Stimulated activated naive CD4-positive, alpha-beta T cell (primary cell): ENCODE results near the gene TCP11L2.
"Not testable (repeated sequence)": the region's sequence is repeated elsewhere in the genome, so short reads cannot be mapped to it uniquely, and the experiment has no call there.

Experiments
- DNase-seq, 6 experiments: peaks; one replicate each; lab custom pipeline; 2025; lab: John Stamatoyannopoulos, UW

TCP11L2 gene

GRCh38 chr12:106307181-106307580 is 4.6 kb downstream of the TCP11L2 start:
- no peak for DNase-seq

GRCh38 chr12:106308121-106308520 is 5.6 kb downstream of the TCP11L2 start:
- DNase-seq, result no peak

DNA sequence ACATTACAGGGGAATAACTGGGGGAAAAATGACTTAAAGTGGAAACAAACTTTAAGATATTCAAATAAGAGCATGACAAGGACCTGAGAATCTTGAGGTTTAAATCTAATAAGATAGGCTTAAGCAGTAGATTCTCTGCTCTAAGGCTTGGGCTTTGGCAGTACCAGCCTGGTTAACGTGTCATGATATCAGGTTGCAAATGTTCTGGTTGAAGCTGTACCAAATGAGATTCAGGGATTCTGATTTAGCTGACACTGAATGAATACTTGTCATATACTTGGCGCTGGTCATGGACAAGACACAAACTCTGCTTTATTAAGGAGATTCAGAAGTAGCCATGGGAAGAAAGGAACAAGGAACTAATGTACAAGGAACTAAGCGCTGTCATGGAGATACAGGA is 6.1 kb downstream of the TCP11L2 start:
- DNase-seq, result no peak

DNA sequence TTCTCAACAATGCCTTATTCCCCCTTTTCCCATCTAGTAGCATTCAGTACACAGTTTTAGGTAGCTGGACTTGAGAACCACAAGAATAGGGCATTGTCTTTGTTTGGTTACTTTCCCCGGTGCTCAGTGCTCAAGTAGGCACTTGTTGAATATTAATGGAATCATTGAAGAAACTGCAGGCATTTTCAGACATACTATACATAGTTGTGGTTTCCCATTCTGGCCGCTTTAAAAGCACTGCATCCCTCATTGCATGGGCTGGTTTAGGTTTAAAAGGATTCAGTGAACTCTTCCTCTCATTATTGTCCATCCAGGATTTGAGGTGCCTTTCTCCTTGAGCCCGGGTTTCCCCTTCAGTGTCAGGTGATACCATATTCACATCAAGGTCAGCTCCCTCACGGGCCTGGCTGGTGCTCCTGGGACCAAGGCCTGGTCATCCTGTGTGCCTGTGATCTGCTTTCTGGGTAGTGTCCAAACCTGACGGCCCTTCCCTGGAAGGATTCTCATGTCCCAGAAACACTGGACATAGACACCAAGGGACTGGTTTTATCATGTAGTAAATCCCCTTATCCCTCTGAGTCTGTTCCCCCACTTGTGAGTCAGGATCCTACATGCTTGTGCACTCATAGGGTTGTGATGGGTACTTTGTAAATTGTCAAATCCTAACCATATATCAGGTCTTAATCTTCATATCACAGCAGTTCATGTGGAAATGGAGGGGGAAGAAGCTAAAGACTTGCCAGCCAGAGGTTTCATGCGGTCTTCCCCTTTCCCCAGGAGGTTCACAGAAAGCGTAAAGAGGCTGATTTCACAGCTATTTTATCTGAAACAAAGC is 7.4 kb downstream of the TCP11L2 start:
- no peak for DNase-seq

- no peak for DNase-seq
Observed at GRCh38 chr12:106310687-106311086, 8.2 kb downstream of the TCP11L2 start.

DNA sequence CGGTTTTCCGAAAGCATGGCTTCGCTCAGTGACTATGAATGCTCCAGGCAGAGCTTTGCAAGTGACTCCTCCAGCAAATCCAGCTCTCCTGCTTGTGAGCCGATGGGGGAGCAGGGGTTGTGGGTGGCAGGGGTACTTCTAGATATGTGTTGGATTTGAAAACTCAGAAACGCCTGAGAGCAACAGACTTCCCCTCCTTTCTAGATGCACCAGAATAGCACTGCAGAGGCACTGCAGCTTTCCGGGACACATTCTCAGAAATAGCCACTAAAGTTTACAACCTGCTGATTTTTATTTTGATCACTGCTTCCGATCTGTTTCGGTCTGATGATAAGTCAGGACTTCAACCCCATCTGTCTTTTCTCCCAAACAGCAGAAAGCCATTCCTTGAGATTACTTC is 8.6 kb downstream of the TCP11L2 start:
- DNase-seq, result no peak

DNA sequence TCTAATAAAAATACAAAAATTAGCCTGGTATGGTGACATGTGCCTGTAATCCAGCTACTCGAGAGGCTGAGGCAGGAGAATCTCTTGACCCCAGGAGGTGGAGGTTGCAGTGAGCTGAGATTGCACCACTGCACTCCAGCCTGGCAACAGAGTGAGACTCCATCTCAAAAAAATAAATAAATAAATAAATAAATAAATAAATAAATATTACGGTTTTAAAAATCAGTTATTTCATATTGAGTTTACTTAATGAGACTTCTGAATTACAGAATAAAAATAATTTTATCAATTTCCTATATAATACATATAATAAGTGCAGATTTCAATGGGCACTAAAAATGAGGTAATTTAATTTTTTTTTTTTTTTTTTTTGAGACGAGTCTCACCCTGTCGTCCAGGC is 10.9 kb downstream of the TCP11L2 start:
- not testable (repeated sequence) for DNase-seq

GRCh38 chr12:106315523-106315922 is 13.0 kb downstream of the TCP11L2 start:
- no peak for DNase-seq

GRCh38 chr12:106317406-106318082 is 15.0 kb downstream of the TCP11L2 start:
- DNase-seq, result no peak

GRCh38 chr12:106321139-106321850 is 18.8 kb downstream of the TCP11L2 start:
- no peak for DNase-seq

GRCh38 chr12:106323537-106323936 is 21.0 kb downstream of the TCP11L2 start:
- no peak for DNase-seq

GRCh38 chr12:106327309-106327869 is 24.9 kb downstream of the TCP11L2 start:
- no peak for DNase-seq

DNA sequence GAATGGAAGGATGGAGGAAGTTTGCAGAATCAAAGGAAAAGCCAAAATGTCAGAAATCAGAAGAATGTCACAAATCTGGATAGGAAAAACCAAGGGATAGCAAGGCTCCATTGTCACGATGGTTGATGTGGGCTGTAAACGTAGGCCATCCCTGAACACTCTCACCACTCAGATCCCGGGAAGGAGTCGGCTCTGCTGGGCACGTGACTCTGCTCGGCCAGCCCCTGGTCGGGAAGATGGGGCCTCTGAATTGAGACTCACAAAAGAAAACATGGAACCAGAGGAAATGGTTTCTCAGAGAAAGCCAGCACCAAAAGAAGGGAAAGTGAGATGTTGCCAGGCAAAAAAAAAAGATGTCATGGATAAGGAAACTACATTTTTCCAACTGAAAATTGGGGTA is 26.2 kb downstream of the TCP11L2 start:
- no peak for DNase-seq

DNA sequence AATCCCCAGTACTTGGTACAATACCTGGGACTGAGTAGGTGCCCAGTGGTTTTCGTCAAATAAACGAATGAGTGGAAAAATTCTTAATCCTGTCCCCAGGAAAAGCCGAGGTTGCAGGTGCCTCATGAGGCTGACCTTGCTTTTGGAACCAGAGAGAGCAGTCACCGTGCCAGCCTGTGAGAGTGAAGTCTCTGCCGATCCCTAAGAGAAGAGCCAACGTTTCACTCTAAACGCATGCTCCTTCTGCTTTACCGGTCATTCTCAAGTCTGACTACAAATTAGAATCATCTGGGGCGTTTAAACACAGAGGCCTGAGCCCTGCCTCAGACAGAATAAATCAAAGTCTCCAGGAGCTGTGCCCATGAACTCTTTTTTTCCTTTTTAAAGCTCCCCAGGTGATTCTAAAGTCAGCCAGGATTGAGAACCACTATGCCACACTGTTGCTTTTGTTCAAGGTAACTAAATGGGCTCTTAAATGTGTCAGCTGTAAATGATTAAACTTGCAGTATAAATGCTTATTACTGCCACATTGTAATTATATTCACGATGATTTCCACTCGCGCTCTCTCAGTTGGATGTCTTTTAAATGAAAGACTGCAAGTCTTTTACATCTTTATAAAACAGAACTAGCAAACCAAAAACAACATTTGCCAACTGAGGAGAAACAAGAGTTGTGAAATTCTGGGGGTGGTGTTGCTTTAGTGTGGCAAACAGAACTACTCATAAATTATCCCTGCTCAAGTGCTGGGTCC is 26.9 kb downstream of the TCP11L2 start:
- no peak for DNase-seq

DNA sequence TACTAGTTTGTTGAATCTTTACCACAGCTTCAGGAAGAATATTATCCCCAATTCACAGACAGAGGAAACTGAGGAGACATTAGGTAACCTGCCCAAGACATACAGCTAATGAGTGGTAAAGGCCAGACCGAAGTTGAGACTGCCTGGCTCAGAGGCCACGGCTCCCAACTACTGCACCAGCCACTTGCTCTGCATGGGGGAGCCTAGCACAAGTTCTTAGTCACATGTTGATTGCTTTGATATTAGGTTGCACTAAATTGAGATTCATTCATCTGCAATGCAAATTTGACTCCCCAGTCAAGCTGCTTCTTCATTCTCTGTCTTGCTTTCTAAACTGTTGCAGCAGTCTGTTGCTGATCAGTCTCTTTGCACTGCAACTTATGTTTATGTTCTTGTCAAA is 29.1 kb downstream of the TCP11L2 start:
- DNase-seq, result no peak

DNA sequence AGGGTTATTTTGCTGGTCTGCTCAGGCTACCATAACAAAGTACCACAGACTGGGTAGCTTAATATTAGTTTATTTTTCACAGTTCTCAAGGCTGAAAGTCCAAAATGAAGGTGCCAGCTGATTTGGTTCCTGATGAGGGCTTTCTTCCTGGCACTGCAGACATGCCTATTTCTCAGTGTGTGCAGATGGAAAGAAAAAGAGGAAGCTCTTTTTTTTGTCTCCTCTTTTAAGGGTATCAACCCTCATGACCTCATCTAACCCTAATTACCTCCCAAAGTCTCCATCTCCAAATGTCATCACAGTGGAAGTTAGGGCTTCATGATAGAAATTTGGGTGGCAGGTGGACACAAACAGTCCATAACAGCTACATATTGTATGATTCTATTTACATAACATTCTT is 30.0 kb downstream of the TCP11L2 start:
- no peak for DNase-seq

DNA sequence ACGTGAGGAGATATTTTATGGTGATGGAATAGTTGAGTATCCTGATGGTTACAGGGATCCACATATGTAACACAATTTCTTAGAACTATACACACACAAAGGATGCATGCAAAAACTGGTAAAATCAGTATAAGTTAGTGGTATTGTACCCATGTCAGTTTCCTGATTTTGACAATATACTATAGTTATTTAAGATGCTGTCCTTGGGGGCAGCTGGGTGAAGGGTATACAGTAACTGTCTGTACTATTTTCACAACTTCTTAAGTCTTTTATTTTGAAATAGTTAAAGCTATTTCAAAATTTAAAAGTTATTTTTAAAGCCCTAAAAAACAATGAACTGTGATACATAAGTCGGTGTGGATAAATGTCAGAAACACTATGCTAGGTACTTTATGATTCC is 30.5 kb downstream of the TCP11L2 start:
- DNase-seq, result no peak

GRCh38 chr12:106333756-106334155 is 31.2 kb downstream of the TCP11L2 start:
- DNase-seq, result no peak

DNA sequence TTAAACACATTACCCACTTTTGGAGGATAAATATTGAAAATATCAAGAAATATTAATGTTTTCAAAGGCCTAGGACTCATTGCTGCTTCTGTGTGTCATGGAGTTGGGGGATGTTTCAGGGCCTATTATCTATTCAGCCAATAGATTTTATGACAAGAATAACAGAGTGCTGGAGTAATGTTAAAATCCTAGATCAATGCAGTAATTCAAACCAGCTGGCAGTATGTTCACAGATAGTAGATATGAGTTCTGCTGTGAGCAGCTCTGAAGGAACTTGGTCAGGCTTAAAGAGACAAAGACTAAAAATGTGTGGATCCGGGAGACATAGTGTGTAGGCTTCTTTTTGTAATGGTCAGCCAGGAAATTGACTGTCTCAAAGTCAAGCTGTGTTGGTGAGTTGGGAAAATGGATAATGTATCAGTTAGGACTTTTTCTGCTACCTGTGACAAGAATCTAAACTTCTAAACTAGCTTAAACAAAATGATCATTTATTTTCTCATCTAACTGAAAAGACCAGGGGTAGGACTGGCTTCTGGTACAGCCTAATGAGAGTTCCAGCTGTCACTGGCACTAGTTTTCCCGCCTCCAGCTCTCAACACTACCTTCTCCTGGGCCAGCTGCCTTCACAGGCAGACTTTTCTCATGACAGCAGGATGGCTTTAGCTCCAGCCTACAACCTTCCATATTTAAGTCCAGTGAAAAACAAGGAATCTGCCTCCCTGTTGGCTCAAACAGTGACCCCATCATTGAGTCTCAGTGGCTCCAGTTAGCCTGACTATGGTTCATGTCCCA is 38.7 kb downstream of the TCP11L2 start:
- DNase-seq, result no peak

- no peak for DNase-seq
Observed at GRCh38 chr12:106342397-106343213, 40.1 kb downstream of the TCP11L2 start.
